Measurements from ENCODE around the gene PBX3.

- TF ChIP-seq BACH1 (IDR thresholded peaks at IDR 0.05; ENCODE audit: borderline replicate concordance) (no peak), CHD2 (IDR thresholded peaks at IDR 0.05; ENCODE audit: borderline replicate concordance, low read depth, low read length) (no peak), JUNB (IDR thresholded peaks at IDR 0.05) (no peak), SIN3A (IDR thresholded peaks at IDR 0.05; ENCODE audit: low read depth, low read length) (no peak), CTCF (IDR thresholded peaks at IDR 0.05 in 2 of 3, conservative IDR thresholded peaks at IDR 0.05 in 1 of 3; ENCODE audit: control insufficient read depth in 2 of 3, extremely low read depth in 1 of 3, insufficient read depth in 1 of 3, low read depth in 3 of 3, low read length in 3 of 3) (no peak), SPI1 (IDR thresholded peaks at IDR 0.05; ENCODE audit: borderline replicate concordance, insufficient read depth, low read depth, low read length) (no peak), SMC3 (IDR thresholded peaks at IDR 0.05; ENCODE audit: borderline replicate concordance, low read length) (no peak), EP300 (IDR thresholded peaks at IDR 0.05; ENCODE audit: borderline replicate concordance in 1 of 2, control insufficient read depth in 1 of 2, low read depth in 2 of 2, low read length in 2 of 2) (no peak), GATAD2B (conservative IDR thresholded peaks at IDR 0.05; ENCODE audit: low read depth) (no peak), EZH2 (IDR thresholded peaks at IDR 0.05; ENCODE audit: borderline replicate concordance, control insufficient read depth, low read depth, low read length) (no peak), RFX5 (IDR thresholded peaks at IDR 0.05; ENCODE audit: low read depth, low read length) (no peak), EGR1 (IDR thresholded peaks at IDR 0.05; ENCODE audit: borderline replicate concordance in 1 of 2, low read depth in 2 of 2, low read length in 2 of 2) (no peak), TAF1 (IDR thresholded peaks at IDR 0.05; ENCODE audit: borderline replicate concordance, low read depth, low read length) (no peak)
Measured at GRCh38 chr9:125843646-125844045, 96.5 kb downstream of the PBX3 start.
